Measurements from ENCODE around the gene LIMS2.

DNA sequence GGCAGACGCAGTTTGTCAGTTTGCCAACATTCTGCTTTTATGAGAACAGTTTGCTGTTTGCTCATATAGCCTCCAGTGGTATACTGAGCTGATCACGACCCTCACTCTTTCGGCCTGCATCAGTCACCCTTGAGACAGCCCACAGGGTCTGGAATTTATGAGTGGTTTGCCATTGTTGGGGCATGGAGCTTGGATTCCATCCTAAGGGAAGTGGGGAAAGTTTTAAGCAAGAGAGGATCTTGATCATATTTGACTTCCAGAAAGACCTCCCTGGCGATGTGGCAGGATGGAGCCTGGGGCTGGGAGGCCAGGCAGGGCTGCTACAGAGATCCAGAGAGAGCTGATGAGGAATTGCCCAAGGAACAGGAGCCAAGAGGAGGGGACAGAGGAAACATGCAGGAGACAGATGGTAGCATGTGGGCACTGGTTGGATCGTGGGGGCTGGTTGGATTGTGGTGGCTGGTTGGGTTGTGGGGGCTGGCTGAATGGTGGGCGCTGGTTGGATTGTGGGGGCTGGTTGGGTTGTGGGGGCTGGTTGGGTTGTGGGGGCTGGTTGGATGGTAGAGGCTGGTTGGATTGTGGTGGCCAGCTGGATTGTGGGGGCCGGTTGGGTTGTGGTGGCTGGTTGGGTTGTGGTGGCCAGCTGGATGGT is 56.7 kb downstream of the LIMS2 start:
- TF ChIP-seq, protein P1, sequence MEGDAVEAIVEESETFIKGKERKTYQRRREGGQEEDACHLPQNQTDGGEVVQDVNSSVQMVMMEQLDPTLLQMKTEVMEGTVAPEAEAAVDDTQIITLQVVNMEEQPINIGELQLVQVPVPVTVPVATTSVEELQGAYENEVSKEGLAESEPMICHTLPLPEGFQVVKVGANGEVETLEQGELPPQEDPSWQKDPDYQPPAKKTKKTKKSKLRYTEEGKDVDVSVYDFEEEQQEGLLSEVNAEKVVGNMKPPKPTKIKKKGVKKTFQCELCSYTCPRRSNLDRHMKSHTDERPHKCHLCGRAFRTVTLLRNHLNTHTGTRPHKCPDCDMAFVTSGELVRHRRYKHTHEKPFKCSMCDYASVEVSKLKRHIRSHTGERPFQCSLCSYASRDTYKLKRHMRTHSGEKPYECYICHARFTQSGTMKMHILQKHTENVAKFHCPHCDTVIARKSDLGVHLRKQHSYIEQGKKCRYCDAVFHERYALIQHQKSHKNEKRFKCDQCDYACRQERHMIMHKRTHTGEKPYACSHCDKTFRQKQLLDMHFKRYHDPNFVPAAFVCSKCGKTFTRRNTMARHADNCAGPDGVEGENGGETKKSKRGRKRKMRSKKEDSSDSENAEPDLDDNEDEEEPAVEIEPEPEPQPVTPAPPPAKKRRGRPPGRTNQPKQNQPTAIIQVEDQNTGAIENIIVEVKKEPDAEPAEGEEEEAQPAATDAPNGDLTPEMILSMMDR (conservative IDR thresholded peaks at IDR 0.05 in 1 of 2, IDR thresholded peaks at IDR 0.05 in 1 of 2; ENCODE audit: low read depth in 1 of 2, low read length in 2 of 2): no peak
- no peak for TF ChIP-seq EZH2 (IDR thresholded peaks at IDR 0.05; ENCODE audit: low read length, missing control alignments)

Data from fibroblast of lung (primary cell).